B cell (primary cell): Measurements from ENCODE around the gene PTPN4. TPM values are rescaled to one million over a fixed set of nuclear protein-coding genes. Genes with fewer than 3 reads are reported as not detected.
A peak's percentile ranks its signal among the peaks of the same experiment; 100 is the strongest.

ENCODE experiments used
- ATAC-seq: fragments of 200-7000 bp; cut with Tn5 transposase; one replicate; pipeline ENCODE4 v1.10.0; 2021; ENCODE audit warnings: low read depth, mild to moderate bottlenecking, moderate number of reproducible peaks, moderate library complexity
- CTCF ChIA-PET: fragments of 350-600 bp; sonication (Branson Sonifier 250); formaldehyde crosslinking; loops from one replicate; lab custom pipeline; 2021; ENCODE audit warnings: antibody characterized with exemption, inconsistent platforms; lab: Charles Lee
- POLR2A ChIA-PET: fragments of 350-600 bp; sonication (Branson Sonifier 250); formaldehyde crosslinking; loops from one replicate; lab custom pipeline; 2021; ENCODE audit warnings: antibody characterized with exemption; lab: Charles Lee
- DNase-seq: peaks from one replicate; pipeline ENCODE4 v3.0.0; 2013
- H2AFZ ChIP-seq: 2 replicates; pipeline ENCODE4 v1.6.1; 2012; ENCODE audit warnings: mild to moderate bottlenecking, low read depth, low read length; ENCODE audit not compliant: insufficient read depth, poor library complexity, severe bottlenecking
- H3K27ac ChIP-seq, 2 donors: 1 replicate in 1 of 2; 2 replicates in 1 of 2; pipeline ENCODE4 v1.5.1; 2012 to 2013; ENCODE audit warnings: low read length in 2 of 2, mild to moderate bottlenecking in 2 of 2, moderate library complexity in 1 of 2
- H3K27me3 ChIP-seq, 4 experiments: fragments of 200-600 bp in 1 of 4; sonication (generic) in 1 of 4; replicated peaks in 1 of 4; 1 replicate in 2 of 4; 2 replicates in 2 of 4; pipeline versions ENCODE4 v1.6.1 to v1.7.0; 2013 to 2016; ENCODE audit warnings: low read length in 3 of 4, mild to moderate bottlenecking in 2 of 4, mixed read lengths in 1 of 4, moderate library complexity in 1 of 4; ENCODE audit not compliant: insufficient read depth in 4 of 4, control insufficient read depth in 3 of 4; ENCODE audit errors: control extremely low read depth in 1 of 4
- H3K36me3 ChIP-seq, 2 experiments: replicated peaks in 1 of 2; 1 replicate in 1 of 2; 2 replicates in 1 of 2; pipeline versions ENCODE4 v1.6.1 to v1.7.1; 2013; ENCODE audit warnings: low read length in 1 of 2; ENCODE audit not compliant: insufficient read depth in 2 of 2, control insufficient read depth in 1 of 2; ENCODE audit errors: control extremely low read depth in 1 of 2, extremely low read depth in 1 of 2
- H3K4me1 ChIP-seq, 2 donors: fragments of 200-600 bp in 1 of 2; sonication (generic) in 1 of 2; 1 replicate in 1 of 2; 2 replicates in 1 of 2; pipeline versions ENCODE4 v1.5.1 to v1.6.1; 2013 to 2017; ENCODE audit warnings: low read length in 2 of 2; ENCODE audit not compliant: control insufficient read depth in 2 of 2, insufficient read depth in 2 of 2
- H3K4me2 ChIP-seq: replicated peaks from 2 replicates; pipeline ENCODE3; 2012; ENCODE audit warnings: mild to moderate bottlenecking, low read depth, low read length; ENCODE audit not compliant: poor library complexity, severe bottlenecking
- H3K4me3 ChIP-seq, 5 experiments: fragments of 200-600 bp in 1 of 5; sonication (generic) in 1 of 5; 1 replicate in 3 of 5; 2 replicates in 2 of 5; pipeline versions ENCODE4 v1.5.1 to v1.7.0; 2011 to 2016; ENCODE audit warnings: low read length in 4 of 5, mild to moderate bottlenecking in 4 of 5, low read depth in 2 of 5, control low read depth in 1 of 5, moderate library complexity in 1 of 5; ENCODE audit not compliant: insufficient read depth in 1 of 5; ENCODE audit errors: control extremely low read depth in 1 of 5, extremely low read depth in 1 of 5
- H3K79me2 ChIP-seq: fragments of 200-600 bp; sonication (generic); one replicate; pipeline ENCODE4 v1.6.0; 2016; ENCODE audit warnings: low read length; ENCODE audit not compliant: control insufficient read depth, insufficient read depth
- H3K9ac ChIP-seq: fragments of 200-600 bp; sonication (generic); 2 replicates; pipeline ENCODE4 v1.6.1; 2017; ENCODE audit warnings: mild to moderate bottlenecking, low read length, moderate library complexity
- H3K9me3 ChIP-seq, 3 donors: one replicate each; pipeline versions ENCODE4 v1.6.1 to v1.7.1; 2013; ENCODE audit warnings: low read length in 2 of 3; ENCODE audit not compliant: control insufficient read depth in 2 of 3, insufficient read depth in 1 of 3; ENCODE audit errors: control extremely low read depth in 1 of 3
- H4K20me1 ChIP-seq: 2 replicates; pipeline ENCODE4 v1.6.0; 2012; ENCODE audit warnings: mild to moderate bottlenecking, low read length; ENCODE audit not compliant: insufficient read depth, control insufficient read depth, poor library complexity, severe bottlenecking
- H3K27ac Mint-ChIP-seq: one replicate; pipeline ENCODE4 v1.8.0; 2021; ENCODE audit warnings: mixed read lengths
- H3K27me3 Mint-ChIP-seq: one replicate; pipeline ENCODE4 v1.8.0; 2021; ENCODE audit warnings: mixed read lengths
- H3K4me1 Mint-ChIP-seq: one replicate; pipeline ENCODE4 v1.8.0; 2021; ENCODE audit warnings: mixed read lengths
- H3K4me3 Mint-ChIP-seq: one replicate; pipeline ENCODE4 v1.8.0; 2021; ENCODE audit warnings: mixed read lengths
- H3K9me3 Mint-ChIP-seq: one replicate; pipeline ENCODE4 v1.8.0; 2022; ENCODE audit warnings: mixed read lengths; ENCODE audit not compliant: insufficient read depth
- CTCF ChIP-seq: fragments of 200-600 bp; IDR thresholded peaks from one replicate; pipeline ENCODE4 v1.8.0; 2022; ENCODE audit warnings: antibody characterized with exemption, mild to moderate bottlenecking
- EZH2 ChIP-seq: IDR thresholded peaks from 2 replicates; pipeline ENCODE4 v1.6.1; 2012; ENCODE audit warnings: borderline replicate concordance, low read depth, mild to moderate bottlenecking, moderate library complexity, low read length; ENCODE audit not compliant: insufficient read depth, poor library complexity, severe bottlenecking
- WGBS: methylation state at CpG from one replicate; pipeline ENCODE4 v1.1.5; 2013; ENCODE audit warnings: missing lambda C conversion rate; ENCODE audit not compliant: insufficient coverage; 5-methylcytosine and 5-hydroxymethylcytosine counted together
- intact Hi-C: fragments of 100-400 bp; cut with micrococcal nuclease; formaldehyde crosslinking; loops from one replicate; pipeline ENCODE4 v1.10.0; 2022
- polyA plus RNA-seq: library from polyadenylated mRNA; depleted of rRNA; stranded (reverse); fragments of >200 nt; gene quantifications from 2 replicates; pipeline ENCODE4 v1.2.3, GENCODE V29; 2012
- total RNA-seq, 2 donors: library from RNA; stranded (reverse); fragments of 120-200 nt in 1 of 2; gene quantifications; 1 replicate in 1 of 2; 2 replicates in 1 of 2; pipeline versions ENCODE4 v1.2.3 to v1.2.4, GENCODE V29; 2013 to 2022

PTPN4 gene
- total and polyA plus RNA-seq, 2 donors (not counting 1 experiment from before 2014, with no cell fraction given), result 12.6 to 54.8 TPM

GRCh38 chr2:119758881-119759450, 756 bp upstream of the PTPN4 start:
- Histone ChIP-seq H3K9me3 (no peaks in the 10 kb centered on the region), H2AFZ (peak overlapping the region; percentile 99), H3K27ac (peak overlapping the region; percentile 73 to 84), H3K79me2 (peaks cover 39% of the 10 kb centered on the region), H4K20me1 (no peaks in the 10 kb centered on the region), H3K4me1 (peaks cover 16 to 28% of the 10 kb centered on the region in 2 donors), H3K4me3 (peak overlapping the region; percentile 11 to 96 (median 87)), H3K36me3 (no peaks in the 10 kb centered on the region), H3K27me3 (no peaks in the 10 kb centered on the region), H3K4me2 (peak overlapping the region; percentile 91), H3K9ac (peak overlapping the region; percentile 96)
- DNase-seq, result no peak
- intact Hi-C loops, result loop anchor here (1.0 to 5.0 kb wide), 9 partner anchors 80 to 1978 kb away; partner anchors contain the start of genes C2orf76, DBI, NIFK and RALB
- ATAC-seq, result no peak
- ChIA-PET CTCF (interaction anchor here (0.5 to 9.4 kb wide), 6 partner anchors 16 to 417 kb away, joined by 3 to 174 read pairs (median 4); no protein-coding TSS in a partner anchor), POLR2A (interaction anchor here (0.5 to 1.2 kb wide), 5 partner anchors 12 to 494 kb away, joined by 3 to 10 read pairs (median 4); partner anchors contain the start of gene RALB)
- WGBS, result 75% methylated on average over 4 of the region's 13 CpGs
- peak overlapping the region; percentile 96 for H3K4me3 Mint-ChIP-seq
- H3K9me3 Mint-ChIP-seq, result no peaks in the 10 kb centered on the region
- peaks cover 37% of the 10 kb centered on the region for H3K4me1 Mint-ChIP-seq
- peak overlapping the region; percentile 95 for H3K27ac Mint-ChIP-seq
- no peaks in the 10 kb centered on the region for H3K27me3 Mint-ChIP-seq
- no peak for TF ChIP-seq EZH2

GRCh38 chr2:119760237-119760955, 674 bp downstream of the PTPN4 start:
- Mint-ChIP-seq H3K27me3 (no peaks in the 10 kb centered on the region), H3K4me1 (peaks cover 42% of the 10 kb centered on the region), H3K4me3 (peak overlapping the region; percentile 90), H3K27ac (peak overlapping the region; percentile 82), H3K9me3 (no peaks in the 10 kb centered on the region)
- Histone ChIP-seq H3K4me3 (peak overlapping the region; percentile 77 to 96 (median 88)), H3K4me1 (peaks cover 16 to 28% of the 10 kb centered on the region in 2 donors), H3K27ac (peak overlapping the region; percentile 28 to 84), H3K9me3 (no peaks in the 10 kb centered on the region), H3K4me2 (peak overlapping the region; percentile 91), H3K79me2 (peaks cover 53% of the 10 kb centered on the region), H2AFZ (peak overlapping the region; percentile 99), H3K9ac (peak overlapping the region; percentile 96), H3K27me3 (no peaks in the 10 kb centered on the region), H3K36me3 (no peaks in the 10 kb centered on the region), H4K20me1 (no peaks in the 10 kb centered on the region)
- ChIA-PET CTCF (interaction anchor here (0.8 to 9.4 kb wide), 5 partner anchors 57 to 552 kb away, joined by 3 to 174 read pairs (median 4); no protein-coding TSS in a partner anchor), POLR2A (interaction anchor here (0.6 to 1.2 kb wide), 7 partner anchors 10 to 1604 kb away, joined by 3 to 10 read pairs (median 4); partner anchors contain the start of gene RALB)
- WGBS, result 0% methylated on average over 16 of the region's 37 CpGs
- ATAC-seq, result no peak
- TF ChIP-seq EZH2 (no peak), CTCF (no peak)
- DNase-seq, result no peak
- intact Hi-C loops, result no loop called here
